KOPT-K1 (cell line): ENCODE data around the gene MAPK1IP1L.

Experiments used
- H3K27ac ChIP-seq: fragments of 200-600 bp; sonication (generic); 2 replicates; pipeline ENCODE4 v1.5.1; 2016; ENCODE audit warnings: antibody characterized with exemption, mild to moderate bottlenecking, low read depth, low read length; ENCODE audit not compliant: poor library complexity, severe bottlenecking
- H3K36me3 ChIP-seq: fragments of 200-600 bp; sonication (generic); 2 replicates; pipeline ENCODE4 v1.5.1; 2017; ENCODE audit warnings: antibody characterized with exemption, mild to moderate bottlenecking, low read length, moderate library complexity; ENCODE audit not compliant: insufficient read depth
- H3K9me3 ChIP-seq: fragments of 200-600 bp; sonication (generic); 2 replicates; pipeline ENCODE4 v1.5.1; 2017; ENCODE audit warnings: antibody characterized with exemption, low read length, mild to moderate bottlenecking; ENCODE audit not compliant: insufficient read depth, poor library complexity, severe bottlenecking

MAPK1IP1L gene

DNA sequence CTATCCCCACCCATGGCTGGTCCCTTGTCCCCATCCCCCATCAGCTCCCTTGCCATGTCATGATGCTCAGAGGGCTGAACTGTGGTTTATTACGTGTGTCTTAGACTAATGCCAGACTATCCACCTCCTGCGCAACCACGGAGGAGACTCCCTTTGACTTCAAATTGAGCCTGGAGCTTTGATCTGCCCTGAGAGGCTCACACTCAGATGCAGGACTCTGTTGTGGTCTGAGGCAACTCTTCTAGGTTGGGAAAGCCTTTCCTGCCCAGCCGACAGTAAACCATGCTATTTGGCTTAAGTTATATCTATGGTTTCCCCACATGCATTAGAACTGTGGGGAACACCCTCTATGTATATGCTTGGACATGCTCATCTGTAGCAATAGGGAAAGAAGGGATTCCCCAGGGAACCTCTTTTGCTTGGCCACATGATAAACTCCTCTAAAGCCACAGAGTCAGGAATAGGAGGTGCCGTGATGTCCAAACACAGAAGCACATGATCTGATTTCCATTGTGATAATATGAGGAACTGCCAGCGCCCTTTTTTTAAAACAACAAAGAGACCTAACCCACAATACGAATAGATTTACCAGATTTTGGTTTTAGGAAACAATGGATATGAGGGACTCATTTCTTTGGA, 66.5 kb downstream of the MAPK1IP1L start:
- no peak overlapping the region for H3K27ac ChIP-seq
- no peaks in the 10 kb centered on the region for H3K9me3 ChIP-seq
- no peaks in the 10 kb centered on the region for H3K36me3 ChIP-seq

DNA sequence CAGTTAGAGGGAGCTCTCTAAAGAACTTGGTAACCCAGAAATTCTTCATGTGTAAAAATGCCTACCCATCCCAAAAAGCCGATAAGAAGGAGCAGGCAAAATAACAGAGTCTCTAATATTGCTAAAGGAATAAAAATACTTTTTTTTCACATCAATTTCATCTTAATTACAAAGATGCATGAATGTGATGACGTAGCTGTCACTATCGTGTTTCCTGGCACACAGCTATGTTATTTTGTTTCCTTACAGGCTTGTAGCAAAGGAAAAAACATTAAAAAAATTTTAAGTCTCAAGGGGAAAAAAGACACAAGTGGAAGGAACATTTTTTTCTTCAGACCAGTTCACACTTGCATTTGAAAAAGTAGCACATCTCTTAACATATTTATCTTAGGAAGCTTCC, 67.3 kb downstream of the MAPK1IP1L start:
- H3K9me3 ChIP-seq, result no peaks in the 10 kb centered on the region
- H3K36me3 ChIP-seq, result no peaks in the 10 kb centered on the region
- H3K27ac ChIP-seq, result no peak overlapping the region
